HG03520 (cell line): ENCODE data around the gene PTGS1.
"Not testable (repeated sequence)": the region's sequence is repeated elsewhere in the genome, so short reads cannot be mapped to it uniquely, and the experiment has no call there.

Experiments
- ATAC-seq: cut with Tn5 transposase; IDR thresholded peaks from one replicate; pipeline ENCODE4 v1.9.1; 2021; ENCODE audit warnings: mild to moderate bottlenecking, moderate library complexity; ENCODE audit not compliant: unreplicated experiment

PTGS1 gene

DNA sequence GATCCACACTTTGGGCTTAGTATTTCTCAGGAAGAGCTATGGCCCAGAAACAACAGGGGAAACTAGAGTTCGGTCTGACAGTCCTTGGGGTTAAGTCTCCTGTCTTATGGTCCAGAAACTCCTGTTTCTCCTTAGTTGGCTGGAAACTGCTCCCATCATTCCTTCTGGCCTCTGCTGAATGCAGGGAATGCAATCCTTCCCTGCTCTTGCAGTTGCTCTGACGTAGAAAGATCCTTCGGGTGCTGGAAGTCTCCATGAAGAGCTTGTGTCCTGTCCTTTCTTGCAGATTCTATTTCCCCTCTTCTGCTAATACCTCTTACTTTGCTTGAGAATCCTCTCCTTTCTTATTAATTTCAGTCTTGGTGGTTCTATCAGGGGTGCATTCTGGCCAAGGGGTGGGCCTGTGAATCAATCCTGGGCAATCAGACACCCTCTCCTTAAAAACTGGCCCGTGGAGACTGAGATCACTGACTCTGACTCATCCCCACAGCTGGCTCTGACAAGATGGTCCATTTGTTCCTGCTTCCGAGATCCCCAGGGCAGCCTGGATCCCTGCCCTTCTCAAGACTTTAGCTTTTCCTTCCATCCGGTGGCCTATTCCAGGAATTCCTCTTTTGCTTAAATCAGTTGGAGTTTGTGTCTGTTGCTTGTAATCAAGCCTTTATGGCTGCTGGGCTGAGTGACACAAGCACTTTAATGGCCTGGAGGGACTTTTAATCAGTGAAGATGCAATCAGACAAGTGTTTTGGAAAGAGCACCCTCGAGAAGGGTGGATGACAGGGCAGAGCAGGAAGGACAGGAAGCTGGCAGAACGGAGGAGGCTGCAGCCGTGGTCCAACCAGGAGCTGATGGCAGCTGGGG, 23.7 kb downstream of the PTGS1 start:
- ATAC-seq, result no peak

DNA sequence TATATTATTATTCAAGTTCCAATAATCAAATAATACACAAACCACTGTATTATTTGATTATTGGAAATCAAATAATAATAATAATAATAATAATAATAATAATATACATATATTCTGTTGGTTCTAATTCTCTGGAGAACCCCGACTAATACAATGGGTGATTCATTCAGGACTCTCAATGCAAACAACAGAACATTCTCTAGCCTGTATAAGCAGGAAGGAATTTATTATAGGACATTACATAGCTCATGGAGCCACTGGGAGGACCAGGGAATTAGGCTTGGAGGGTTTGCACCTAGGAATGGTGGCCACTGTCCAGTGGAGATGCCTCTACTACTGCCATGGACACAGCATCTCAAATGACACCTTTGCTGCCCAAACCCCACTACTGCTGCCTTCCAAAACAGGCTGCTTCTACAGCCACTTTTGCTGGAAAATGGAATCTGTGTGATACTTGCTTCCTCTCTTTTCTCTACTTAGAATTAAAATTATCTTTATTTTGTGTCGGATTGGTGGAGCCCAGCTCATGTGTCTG, 25.9 kb downstream of the PTGS1 start:
- no peak for ATAC-seq

DNA sequence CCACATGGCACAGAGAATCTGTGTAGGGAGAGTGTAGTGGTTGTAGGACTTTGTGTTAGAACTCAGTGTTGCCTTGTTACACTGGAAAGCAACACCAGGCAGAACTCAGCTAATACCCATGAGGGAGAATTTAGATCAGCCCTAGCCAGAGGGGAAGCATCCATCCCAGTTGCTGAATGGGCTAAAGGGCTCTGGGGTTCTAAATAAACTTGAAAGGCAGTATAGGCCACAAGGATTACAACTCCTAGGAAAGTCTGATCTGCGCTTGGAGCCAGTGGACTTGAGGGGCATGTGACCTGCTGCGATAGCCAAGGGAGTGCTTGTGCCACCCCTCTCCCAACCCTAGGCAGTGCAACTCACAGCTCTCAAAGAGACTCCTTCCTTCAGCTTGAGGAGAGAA, 26.9 kb downstream of the PTGS1 start:
- no peak for ATAC-seq

DNA sequence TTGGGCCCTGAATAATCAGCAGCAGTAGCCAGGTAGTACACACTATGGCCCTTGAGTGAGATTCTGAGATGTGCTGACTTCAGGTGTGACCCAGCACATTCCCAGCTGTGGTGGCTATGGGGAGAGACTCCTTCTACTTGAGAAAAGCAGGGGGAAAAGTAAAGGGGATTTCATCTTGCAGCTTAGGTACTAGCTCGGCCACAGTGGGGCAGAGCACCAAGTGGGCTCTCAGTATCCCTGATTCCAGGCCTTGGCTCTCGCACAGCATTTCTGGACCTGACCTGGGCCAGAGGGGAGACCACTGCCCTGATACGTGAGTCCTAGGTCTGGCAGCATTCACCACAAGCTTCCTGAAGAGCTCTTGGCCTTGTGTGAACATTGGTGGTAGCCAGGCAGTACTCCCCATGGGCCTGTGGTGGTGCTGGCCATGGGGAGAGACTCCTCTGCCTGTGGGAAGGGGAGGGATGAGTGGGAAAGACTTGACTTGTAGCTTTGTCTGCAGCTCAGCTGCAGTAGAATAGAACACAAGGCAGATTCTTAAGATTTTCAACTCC, 27.6 kb downstream of the PTGS1 start:
- ATAC-seq, result no peak

DNA sequence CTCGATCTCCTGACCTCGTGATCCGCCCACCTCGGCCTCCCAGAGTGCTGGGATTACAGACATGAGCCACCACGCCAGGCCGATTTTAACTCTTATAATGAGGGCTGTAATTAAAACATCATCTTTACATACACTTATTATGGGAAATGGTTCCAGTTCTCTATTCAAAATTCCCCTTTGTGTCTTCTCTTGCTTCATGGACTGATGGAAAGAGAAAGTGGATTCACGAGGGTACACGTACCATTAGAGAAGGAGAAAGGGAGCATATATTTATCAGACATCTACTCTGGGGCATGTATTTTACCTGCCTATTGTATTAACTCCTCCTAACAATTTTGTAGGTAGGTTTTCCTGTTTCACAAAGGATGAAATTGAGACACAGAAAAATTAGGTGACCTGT, 31.1 kb downstream of the PTGS1 start:
- ATAC-seq, result no peak

DNA sequence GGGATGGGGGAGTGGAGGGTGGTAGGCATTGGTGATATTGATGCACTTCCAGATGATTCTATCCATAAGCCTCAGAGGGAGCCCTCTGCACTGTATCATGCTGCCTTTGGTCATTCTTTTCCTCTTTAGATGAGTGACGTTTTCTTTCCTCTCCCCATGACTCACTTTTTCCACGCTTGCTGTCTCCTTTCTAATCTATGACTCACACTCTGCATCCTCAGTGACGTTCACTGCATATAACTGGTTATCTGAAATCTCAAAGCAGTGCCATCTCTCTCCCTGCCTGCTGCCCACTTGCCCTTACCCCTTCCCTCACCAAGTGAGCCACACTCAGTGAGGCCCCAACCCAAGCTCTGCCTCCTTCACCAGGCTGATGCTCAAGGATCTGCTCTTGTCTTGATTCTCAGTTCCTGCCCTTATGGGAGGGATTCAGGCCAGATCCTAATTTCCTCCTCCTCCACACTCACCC, 31.6 kb downstream of the PTGS1 start:
- ATAC-seq, result no peak

DNA sequence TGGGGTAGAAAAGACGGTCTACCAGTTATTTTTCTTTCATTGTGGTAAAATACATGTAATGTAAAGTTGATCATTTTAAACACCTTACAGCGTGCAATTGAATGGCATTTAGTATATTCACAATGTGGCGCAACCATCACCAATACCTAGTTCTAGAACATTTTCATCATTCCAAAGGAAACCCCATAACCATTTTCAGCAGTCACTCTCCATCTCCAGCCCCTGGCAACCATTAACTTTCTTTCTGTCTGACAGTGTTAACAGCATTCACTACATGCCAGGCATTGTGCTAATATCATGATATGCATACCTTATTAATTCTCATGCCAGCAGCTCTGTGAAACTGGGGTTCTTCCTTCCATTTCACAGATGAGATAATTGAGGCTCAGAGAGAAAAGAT, 32.0 kb downstream of the PTGS1 start:
- no peak for ATAC-seq

DNA sequence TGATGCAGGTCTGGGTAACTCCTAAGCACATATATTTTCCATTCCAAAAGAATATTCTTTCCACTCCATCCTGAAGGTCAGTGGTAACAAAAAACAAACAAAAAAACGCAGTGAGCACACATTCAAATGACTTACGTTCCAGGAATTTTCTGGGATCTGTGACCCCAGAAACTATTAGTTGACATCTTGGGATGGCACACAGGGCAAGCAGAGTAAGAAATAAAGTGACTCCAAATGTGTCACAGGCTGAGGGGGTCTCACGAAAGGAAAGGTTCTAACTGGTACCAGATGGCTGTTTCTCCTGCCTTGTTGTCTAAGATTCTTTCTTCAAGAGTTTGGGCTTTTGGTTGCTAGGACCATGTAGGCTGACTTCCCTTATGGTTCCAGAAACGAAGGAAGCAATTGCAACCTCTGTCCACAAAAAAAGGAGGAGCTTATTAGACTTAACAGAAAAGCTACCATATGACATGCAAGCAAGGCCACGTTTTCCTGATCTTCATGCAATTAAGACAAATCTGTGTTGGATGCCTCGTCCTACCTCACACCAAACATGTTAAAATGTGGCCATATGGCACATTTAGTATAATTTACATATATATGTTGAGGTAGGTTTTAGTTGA, 32.7 kb downstream of the PTGS1 start:
- no peak for ATAC-seq

DNA sequence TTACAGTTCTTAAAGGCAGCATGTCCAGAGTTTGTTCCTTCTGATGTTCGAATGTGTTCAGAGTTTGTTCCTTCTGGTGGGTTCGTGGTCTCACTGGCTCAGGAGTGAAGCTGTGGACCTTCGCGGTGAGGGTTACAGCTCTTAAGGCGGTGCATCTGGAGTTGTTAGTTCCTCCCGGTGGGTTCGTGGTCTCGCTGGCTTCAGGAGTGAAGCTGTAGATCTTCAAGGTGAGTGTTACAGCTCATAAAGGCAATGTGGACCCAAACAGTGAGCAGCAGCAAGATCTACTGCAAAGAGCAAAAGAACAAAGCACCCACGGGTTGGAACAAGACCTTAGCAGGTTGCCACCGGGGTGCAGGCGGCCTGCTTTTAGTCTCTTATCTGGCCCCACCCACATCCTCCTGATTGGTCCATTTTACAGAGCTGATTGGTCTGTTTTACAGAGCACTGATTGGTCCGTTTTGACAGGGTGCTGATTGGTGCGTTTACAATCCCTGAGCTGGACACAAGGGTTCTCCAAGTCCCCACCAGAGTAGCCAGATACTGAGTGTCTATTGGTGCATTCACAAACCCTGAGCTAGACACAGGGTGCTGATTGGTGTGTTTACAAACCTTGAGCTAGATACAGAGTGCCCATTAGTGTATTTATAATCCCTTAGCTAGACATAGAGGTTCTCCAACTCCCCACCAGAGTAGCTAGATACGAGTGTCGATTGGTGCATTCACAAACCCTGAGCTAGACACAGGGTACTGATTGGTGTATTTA, 34.7 kb downstream of the PTGS1 start:
- ATAC-seq, result not testable (repeated sequence)

DNA sequence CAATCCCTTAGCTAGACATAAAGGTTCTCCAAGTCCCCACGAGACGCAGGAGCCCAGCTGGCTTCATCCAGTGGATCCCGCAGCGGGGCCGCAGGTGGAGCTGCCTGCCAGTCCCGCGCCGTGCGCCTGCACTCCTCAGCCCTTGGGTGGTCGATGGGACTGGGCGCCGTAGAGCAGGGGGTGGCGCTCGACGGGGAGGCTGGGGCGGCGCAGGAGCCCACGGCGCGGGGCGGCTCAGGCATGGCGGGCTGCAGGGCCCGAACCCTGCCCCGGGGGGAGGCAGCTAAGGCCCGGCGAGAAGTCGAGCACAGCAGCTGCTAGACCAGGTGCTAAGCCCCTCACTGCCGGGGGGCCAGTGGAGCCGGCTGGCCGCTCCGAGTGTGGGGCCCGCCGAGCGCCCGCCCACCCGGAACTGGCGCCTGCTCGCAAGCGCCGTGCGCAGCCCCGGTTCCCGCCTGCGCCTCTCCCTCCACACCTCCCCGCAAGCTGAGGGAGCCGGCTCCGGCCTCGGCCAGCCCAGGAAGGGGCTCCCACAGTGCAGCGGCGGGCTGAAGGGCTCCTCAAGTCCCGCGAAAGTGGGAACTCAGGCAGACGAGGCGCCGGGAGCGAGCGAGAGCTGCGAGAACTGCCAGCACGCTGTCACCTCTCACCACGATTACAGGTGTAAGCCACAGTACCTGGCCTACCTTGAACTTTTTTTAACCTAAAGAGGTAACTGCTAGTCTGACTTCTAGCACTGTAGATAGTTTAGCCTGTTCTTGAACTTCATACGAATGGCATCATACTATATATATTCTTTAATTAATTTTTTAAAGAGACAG, 35.5 kb downstream of the PTGS1 start:
- no peak for ATAC-seq

DNA sequence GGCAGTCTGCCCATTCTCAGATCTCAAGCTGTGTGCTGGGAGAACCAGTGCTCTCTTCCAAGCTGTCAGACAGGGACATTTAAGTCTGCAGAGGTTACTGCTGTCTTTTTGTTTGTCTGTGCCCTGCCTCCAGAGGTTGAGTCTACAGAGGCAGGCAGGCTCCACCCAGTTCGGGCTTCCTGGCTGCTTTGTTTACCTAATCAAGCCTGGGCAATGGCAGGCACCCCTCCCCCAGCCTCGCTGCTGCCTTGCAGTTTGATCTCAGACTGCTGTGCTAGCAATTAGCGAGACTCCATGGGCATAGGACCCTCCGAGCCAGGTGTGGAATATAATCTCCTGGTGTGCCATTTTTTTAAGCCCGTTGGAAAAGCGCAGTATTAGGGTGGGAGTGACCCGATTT, 43.3 kb downstream of the PTGS1 start:
- ATAC-seq, result not testable (repeated sequence)

DNA sequence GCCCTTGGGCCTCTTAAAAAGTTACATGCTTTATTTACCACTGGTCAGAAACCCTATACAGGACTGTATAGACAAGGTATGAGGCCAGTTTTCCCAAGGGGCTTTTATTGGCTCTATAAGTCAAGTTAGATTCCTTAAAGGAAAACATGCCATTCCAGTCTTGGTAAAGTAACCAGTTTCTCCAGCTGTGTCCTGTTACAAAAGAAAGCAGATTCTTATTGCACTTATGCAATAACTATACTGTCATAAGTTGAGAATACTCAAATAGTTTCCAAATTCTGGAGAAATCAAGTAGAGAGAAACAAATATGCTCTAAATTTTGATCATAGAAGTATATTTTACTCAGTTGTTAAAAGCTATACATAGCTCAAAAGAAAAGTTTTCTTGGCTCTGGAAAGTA, 47.2 kb downstream of the PTGS1 start:
- ATAC-seq, result no peak

DNA sequence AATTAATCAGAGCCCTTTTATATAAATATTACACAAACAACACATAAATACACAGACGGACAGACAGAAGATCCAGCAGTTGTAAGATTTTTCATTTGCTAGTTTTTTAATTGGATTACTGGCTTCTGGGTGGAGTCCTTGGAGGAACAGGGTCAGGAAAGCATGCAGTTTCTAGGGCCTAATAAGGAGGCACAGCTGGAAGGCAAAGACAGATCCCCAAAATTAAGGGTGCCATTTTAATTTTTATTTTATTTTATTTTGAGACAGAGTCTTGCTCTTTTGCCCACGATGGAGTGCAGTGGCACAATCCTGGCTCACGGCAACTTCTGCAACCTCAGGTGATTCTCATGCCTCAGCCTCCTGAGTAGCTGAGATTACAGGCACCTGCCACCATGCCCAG, 49.5 kb downstream of the PTGS1 start:
- ATAC-seq, result no peak

DNA sequence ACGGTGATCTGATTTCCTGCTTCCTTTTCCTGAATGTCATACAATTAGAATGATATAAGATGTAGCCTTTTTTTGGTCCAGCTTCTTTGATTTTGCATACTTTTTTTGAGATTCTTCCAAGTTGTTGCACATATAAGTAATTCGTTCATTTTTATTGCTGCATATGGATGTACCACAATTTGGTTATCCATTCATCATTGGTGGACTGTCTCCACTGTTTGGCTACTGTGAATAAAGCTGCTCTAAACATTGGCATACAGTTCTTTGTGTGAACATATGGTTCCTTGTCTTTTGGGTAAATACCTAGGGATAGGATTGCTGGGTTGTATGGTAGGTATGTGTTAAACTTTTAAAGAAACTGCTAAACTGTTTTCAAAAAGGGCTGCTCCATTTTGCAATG, 54.3 kb downstream of the PTGS1 start:
- ATAC-seq, result no peak

DNA sequence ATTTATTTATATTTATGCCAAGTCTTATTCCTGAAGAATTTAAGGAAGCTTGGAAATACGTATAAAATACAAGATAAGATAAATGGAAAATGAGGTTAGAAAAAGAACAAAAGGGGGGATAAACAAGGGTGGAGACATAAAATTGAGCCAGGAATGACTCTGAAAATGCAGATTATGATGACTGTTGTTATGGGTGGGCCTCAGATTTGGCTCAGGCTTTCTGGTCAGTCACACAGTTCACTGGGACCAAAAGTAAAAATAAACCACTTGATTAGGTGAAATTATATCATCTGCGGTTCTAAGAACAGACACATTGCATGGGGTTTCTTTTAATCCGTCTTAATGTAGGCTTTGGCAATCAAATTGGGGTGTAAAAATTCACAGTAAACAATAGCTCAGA, 55.9 kb downstream of the PTGS1 start:
- ATAC-seq, result no peak

DNA sequence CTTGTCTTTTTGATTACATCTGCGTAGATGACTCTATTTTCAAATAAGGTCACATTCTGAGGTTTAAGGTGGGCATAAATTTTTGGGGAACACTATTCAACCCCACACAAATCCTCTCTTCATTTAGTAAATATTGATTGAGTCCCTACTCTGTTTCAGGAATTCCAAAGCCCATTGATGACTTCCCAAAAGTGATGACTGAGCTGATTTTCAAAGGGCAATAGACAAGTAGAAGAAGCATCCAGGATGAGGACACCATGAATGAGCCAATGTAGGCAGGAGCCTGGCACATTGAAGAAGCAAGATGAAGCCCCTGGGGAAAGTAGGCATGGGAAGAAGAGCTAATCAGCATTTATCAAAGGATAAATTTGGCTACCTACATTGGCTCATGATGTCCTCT, 71.7 kb downstream of the PTGS1 start:
- no peak for ATAC-seq

DNA sequence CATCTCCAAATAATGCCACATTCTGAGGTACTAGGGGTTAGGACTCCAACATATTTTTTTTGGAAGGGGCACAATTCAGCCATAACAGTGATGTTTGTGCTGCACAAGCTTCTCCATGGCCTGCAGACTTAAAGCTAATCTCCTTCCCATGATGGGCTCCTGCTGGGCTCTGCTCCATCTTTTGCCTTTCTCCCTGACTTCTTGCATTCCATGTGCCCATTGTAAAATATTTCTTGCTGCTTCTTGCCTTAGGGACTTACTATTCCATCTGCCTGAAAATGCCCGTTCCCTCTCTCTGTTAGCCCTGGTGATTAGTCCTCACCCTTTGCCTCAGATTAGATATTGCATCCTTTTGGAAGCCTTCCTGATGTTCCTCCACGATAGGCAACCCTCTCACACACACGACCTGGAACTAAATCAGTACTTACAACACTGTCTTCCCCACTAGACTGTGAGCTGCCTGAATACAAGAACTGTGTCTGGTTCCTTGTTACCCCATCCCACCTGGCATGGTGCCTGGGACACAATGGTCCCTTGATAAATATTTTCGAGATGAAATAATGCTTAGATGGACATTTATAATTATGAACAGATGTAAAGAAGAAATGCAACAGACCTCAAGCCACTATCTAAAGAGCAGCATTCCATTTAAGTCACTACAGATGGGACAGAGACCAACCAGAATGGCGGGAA, 73.4 kb downstream of the PTGS1 start:
- no peak for ATAC-seq
